Caco-2 (cell line): ENCODE data around the gene PANX3. TPM values are rescaled to one million over a fixed set of nuclear protein-coding genes. Genes with fewer than 3 reads are reported as not detected.

Experiments
- BruUV-seq: library from RNA; stranded (reverse); fragments of 400-500 nt; replicated peaks from 2 replicates; lab custom pipeline; 2021; lab: Mats Ljungman, UMichigan
- CTCF ChIA-PET: fragments of 300-600 bp; sonication (Branson Sonifier 250); formaldehyde crosslinking; loops from one replicate; lab custom pipeline; 2022; ENCODE audit warnings: antibody characterized with exemption; lab: Charles Lee
- POLR2A ChIA-PET: fragments of 300-600 bp; sonication (Branson Sonifier 250); formaldehyde crosslinking; loops from one replicate; lab custom pipeline; 2022; ENCODE audit warnings: antibody characterized with exemption; lab: Charles Lee
- DNase-seq, 2 experiments: peaks; one replicate each; pipeline versions ENCODE4 v3.0.0 to v3.0.0-alpha.2; 2020 to 2022
- H3K27me3 ChIP-seq: replicated peaks from 2 replicates; pipeline ENCODE4 v1.6.0; 2011; ENCODE audit warnings: low read length; ENCODE audit not compliant: control insufficient read depth, insufficient read depth
- H3K36me3 ChIP-seq: 2 replicates; pipeline ENCODE4 v1.5.1; 2011; ENCODE audit warnings: low read length; ENCODE audit not compliant: control insufficient read depth, insufficient read depth
- H3K4me1 ChIP-seq: fragments of 250-450 bp; sonication (Bioruptor Pico); 2 replicates; pipeline ENCODE4 v1.5.1; 2020; ENCODE audit warnings: mild to moderate bottlenecking
- H3K4me3 ChIP-seq: 2 replicates; pipeline ENCODE4 v1.5.1; 2011; ENCODE audit warnings: low read depth, mild to moderate bottlenecking, control low read depth, low read length
- H3K9me3 ChIP-seq: fragments of 250-450 bp; sonication (Bioruptor Pico); 2 replicates; pipeline ENCODE4 v1.5.1; 2020; ENCODE audit warnings: mild to moderate bottlenecking, moderate library complexity
- H3K27ac Mint-ChIP-seq: one replicate; pipeline ENCODE4 v1.8.0; 2022; ENCODE audit warnings: mixed read lengths; ENCODE audit not compliant: unreplicated experiment
- H3K27me3 Mint-ChIP-seq: one replicate; pipeline ENCODE4 v1.8.0; 2022; ENCODE audit warnings: mixed read lengths; ENCODE audit not compliant: insufficient read depth, unreplicated experiment
- H3K36me3 Mint-ChIP-seq: one replicate; pipeline ENCODE4 v1.8.0; 2022; ENCODE audit warnings: mild to moderate bottlenecking, mixed read lengths; ENCODE audit not compliant: insufficient read depth, unreplicated experiment
- H3K4me1 Mint-ChIP-seq: one replicate; pipeline ENCODE4 v1.8.0; 2022; ENCODE audit warnings: low read depth, mixed read lengths; ENCODE audit not compliant: unreplicated experiment
- H3K4me3 Mint-ChIP-seq: one replicate; pipeline ENCODE4 v1.8.0; 2022; ENCODE audit warnings: mild to moderate bottlenecking, moderate library complexity, mixed read lengths; ENCODE audit not compliant: unreplicated experiment
- H3K9me3 Mint-ChIP-seq: one replicate; pipeline ENCODE4 v1.8.0; 2022; ENCODE audit warnings: mixed read lengths; ENCODE audit not compliant: unreplicated experiment
- intact Hi-C: fragments of 100-400 bp; cut with micrococcal nuclease; formaldehyde crosslinking; loops from one replicate; pipeline ENCODE4 v1.10.0; 2022; ENCODE audit not compliant: unreplicated experiment
- total RNA-seq: library from RNA; stranded (reverse); gene quantifications from 2 replicates; pipeline ENCODE4 v1.2.3, GENCODE V29; 2022
- TF ChIP-seq, protein P1 (sequence below), 2 experiments: fragments of 200-600 bp in 1 of 2; IDR thresholded peaks; 1 replicate in 1 of 2; 2 replicates in 1 of 2; pipeline versions ENCODE4 v1.5.1 to v1.8.0; 2011 to 2022; ENCODE audit warnings: antibody characterized with exemption in 1 of 2, control low read depth in 1 of 2, inconsistent platforms in 1 of 2, low read depth in 1 of 2, low read length in 1 of 2, mild to moderate bottlenecking in 1 of 2, moderate library complexity in 1 of 2; ENCODE audit not compliant: insufficient read depth in 1 of 2, severe bottlenecking in 1 of 2, unreplicated experiment in 1 of 2

Gene PANX3
- total RNA-seq, 1 experiment from 2014 or later: not detected

DNA sequence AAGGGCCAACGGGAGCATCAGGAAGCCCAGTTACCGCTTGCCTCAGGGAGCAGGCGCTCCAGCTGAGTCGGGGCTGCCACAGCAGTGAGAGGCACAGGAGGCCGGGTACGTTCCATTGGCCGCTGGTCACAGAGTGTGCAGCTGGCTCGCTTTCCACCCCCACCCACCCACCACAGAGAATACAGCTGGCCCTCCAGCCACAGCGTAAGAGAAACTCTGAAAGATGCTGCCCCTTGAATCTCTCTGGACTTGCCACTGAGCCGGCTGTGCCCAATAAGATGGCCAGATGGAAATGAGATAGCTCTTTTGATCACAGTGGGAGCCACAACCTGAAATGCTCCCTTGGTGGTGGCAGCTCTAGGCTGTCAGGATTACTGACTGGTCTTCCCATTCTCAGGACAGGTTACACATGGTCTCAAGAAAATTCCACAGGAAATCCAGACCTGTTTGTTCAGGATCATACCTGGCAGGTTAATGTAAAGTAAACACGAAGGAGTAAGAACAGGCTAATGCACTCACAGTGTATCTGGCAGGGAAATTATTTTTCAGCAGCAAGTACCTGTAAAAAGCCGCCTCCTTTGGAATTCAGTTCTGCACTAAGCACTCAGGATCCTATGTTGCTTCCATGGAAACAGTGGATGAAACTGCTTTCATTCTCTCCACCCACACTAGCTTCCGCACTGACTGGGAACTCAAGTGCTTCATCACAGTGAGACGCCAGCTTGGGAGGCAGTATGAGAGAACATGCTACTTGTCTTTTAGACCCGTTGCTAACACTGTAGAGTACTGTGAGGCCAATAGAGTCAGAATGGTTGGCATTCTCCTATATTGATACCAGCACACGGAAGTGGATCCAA lies 45.8 kb downstream of the PANX3 start:
- no peak for DNase-seq
- intact Hi-C loops: no loop called here
- Mint-ChIP-seq H3K27me3 (no peaks in the 10 kb centered on the region), H3K27ac (no peak overlapping the region), H3K4me1 (no peaks in the 10 kb centered on the region), H3K9me3 (no peaks in the 10 kb centered on the region), H3K36me3 (no peaks in the 10 kb centered on the region), H3K4me3 (no peak overlapping the region)
- BruUV-seq: no TSS peak
- no peak overlapping the region for H3K4me3 ChIP-seq
- H3K27me3 ChIP-seq: no peaks in the 10 kb centered on the region
- H3K36me3 ChIP-seq: no peaks in the 10 kb centered on the region
- H3K4me1 ChIP-seq: peaks cover 6% of the 10 kb centered on the region; the same call in 1 of the 2 replicates
- CTCF ChIA-PET: interaction anchor here (0.6 to 1.2 kb wide), 4 partner anchors 12 to 1602 kb away, joined by 3 to 6 read pairs (median 4); no protein-coding TSS in a partner anchor
- TF ChIP-seq, protein P1, sequence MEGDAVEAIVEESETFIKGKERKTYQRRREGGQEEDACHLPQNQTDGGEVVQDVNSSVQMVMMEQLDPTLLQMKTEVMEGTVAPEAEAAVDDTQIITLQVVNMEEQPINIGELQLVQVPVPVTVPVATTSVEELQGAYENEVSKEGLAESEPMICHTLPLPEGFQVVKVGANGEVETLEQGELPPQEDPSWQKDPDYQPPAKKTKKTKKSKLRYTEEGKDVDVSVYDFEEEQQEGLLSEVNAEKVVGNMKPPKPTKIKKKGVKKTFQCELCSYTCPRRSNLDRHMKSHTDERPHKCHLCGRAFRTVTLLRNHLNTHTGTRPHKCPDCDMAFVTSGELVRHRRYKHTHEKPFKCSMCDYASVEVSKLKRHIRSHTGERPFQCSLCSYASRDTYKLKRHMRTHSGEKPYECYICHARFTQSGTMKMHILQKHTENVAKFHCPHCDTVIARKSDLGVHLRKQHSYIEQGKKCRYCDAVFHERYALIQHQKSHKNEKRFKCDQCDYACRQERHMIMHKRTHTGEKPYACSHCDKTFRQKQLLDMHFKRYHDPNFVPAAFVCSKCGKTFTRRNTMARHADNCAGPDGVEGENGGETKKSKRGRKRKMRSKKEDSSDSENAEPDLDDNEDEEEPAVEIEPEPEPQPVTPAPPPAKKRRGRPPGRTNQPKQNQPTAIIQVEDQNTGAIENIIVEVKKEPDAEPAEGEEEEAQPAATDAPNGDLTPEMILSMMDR (IDR thresholded peaks at IDR 0.05; ENCODE audit: insufficient read depth in 1 of 2, low read depth in 1 of 2, low read length in 1 of 2, severe bottlenecking in 1 of 2, unreplicated experiment in 1 of 2): no peak
- H3K9me3 ChIP-seq: no peaks in the 10 kb centered on the region
- POLR2A ChIA-PET: no interaction called here

DNA sequence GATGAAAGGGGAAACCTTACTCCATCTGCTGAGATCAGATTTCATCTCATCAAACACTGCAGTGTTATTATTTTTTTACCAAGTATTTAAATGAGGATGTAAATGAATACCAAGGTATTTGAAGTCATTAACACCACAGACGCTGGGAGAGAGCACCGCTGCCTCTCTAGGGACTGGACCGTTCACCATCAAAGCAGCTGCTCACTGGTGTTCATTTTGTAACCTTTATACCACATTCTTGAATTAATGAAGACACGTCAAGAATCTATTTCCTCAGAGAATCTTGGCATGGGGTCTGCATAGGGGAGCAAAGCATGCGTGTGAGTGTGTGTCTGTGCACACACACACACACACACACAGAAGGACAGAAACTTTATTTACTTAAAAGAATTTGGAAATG lies 46.7 kb downstream of the PANX3 start:
- no peaks in the 10 kb centered on the region for H3K27me3 Mint-ChIP-seq
- POLR2A ChIA-PET: no interaction called here
- CTCF ChIA-PET: no interaction called here
- H3K9me3 Mint-ChIP-seq: no peaks in the 10 kb centered on the region
- no peaks in the 10 kb centered on the region for H3K27me3 ChIP-seq
- BruUV-seq: no TSS peak
- H3K4me3 Mint-ChIP-seq: no peak overlapping the region
- intact Hi-C loops: no loop called here
- peaks cover 6% of the 10 kb centered on the region; the same call in 1 of the 2 replicates for H3K4me1 ChIP-seq
- H3K4me3 ChIP-seq: no peak overlapping the region
- H3K36me3 ChIP-seq: no peaks in the 10 kb centered on the region
- H3K4me1 Mint-ChIP-seq: no peaks in the 10 kb centered on the region
- TF ChIP-seq, protein P1 (IDR thresholded peaks at IDR 0.05; ENCODE audit: insufficient read depth in 1 of 2, low read depth in 1 of 2, low read length in 1 of 2, severe bottlenecking in 1 of 2, unreplicated experiment in 1 of 2): no peak
- DNase-seq: no peak
- no peaks in the 10 kb centered on the region for H3K9me3 ChIP-seq
- H3K27ac Mint-ChIP-seq: no peak overlapping the region
- no peaks in the 10 kb centered on the region for H3K36me3 Mint-ChIP-seq

DNA sequence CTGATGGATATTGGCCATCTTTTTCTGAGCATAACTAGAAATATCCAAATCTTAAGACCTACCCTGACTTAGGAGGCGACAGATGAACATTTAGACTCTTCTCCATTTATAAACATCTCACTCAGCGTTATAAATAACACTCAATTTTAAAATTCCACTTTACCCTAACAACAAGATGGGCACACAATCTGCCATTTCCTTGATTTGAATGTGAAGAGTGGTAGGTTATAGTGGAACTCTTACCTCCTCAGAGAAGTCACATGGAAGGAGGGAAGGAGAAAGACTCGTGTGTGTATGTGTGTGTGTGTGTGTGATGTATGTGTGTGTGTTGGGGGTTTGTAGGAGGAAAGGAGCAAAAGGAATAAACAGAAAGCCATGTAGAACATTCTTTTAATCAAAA lies 47.3 kb downstream of the PANX3 start:
- Histone ChIP-seq H3K4me1 (peaks cover 6% of the 10 kb centered on the region; the same call in 1 of the 2 replicates), H3K36me3 (no peaks in the 10 kb centered on the region), H3K4me3 (no peak overlapping the region), H3K9me3 (no peaks in the 10 kb centered on the region), H3K27me3 (no peaks in the 10 kb centered on the region)
- TF ChIP-seq, protein P1 (IDR thresholded peaks at IDR 0.05; ENCODE audit: insufficient read depth in 1 of 2, low read depth in 1 of 2, low read length in 1 of 2, severe bottlenecking in 1 of 2, unreplicated experiment in 1 of 2): no peak
- Mint-ChIP-seq H3K36me3 (no peaks in the 10 kb centered on the region), H3K4me1 (no peaks in the 10 kb centered on the region), H3K9me3 (no peaks in the 10 kb centered on the region), H3K27me3 (no peaks in the 10 kb centered on the region), H3K27ac (no peak overlapping the region), H3K4me3 (no peak overlapping the region)
- intact Hi-C loops: no loop called here
- CTCF ChIA-PET: no interaction called here
- DNase-seq: no peak
- no TSS peak for BruUV-seq
- POLR2A ChIA-PET: no interaction called here
